Bronchial epithelial cell (primary cell): ENCODE measurements around the gene ADCY7. TPM values are rescaled to one million over a fixed set of nuclear protein-coding genes. Genes with fewer than 3 reads are reported as not detected.

Experiments
- DNase-seq: peaks from one replicate; pipeline ENCODE4 v3.0.0-alpha.2; 2010; ENCODE audit warnings: low read depth
- FAIRE-seq: peaks from 2 replicates; lab custom pipeline; 2011; peaks lifted over from hg19 to GRCh38; lab: Jason Lieb, UNC
- H3K27me3 ChIP-seq: 2 replicates; pipeline ENCODE4 v1.5.1; 2011; ENCODE audit warnings: low read length; ENCODE audit not compliant: control insufficient read depth, insufficient read depth
- H3K36me3 ChIP-seq: 2 replicates; pipeline ENCODE4 v1.5.1; 2011; ENCODE audit warnings: low read length; ENCODE audit not compliant: control insufficient read depth, insufficient read depth
- H3K4me3 ChIP-seq: 2 replicates; pipeline ENCODE4 v1.5.1; 2011; ENCODE audit warnings: mild to moderate bottlenecking, low read depth, low read length, control low read depth
- CTCF ChIP-seq: IDR thresholded peaks from 2 replicates; pipeline ENCODE4 v1.5.1; 2011; ENCODE audit warnings: mild to moderate bottlenecking, moderate library complexity, low read length, control low read depth, inconsistent platforms; ENCODE audit not compliant: insufficient read depth, severe bottlenecking
- total RNA-seq: library from RNA; depleted of rRNA; stranded (reverse); fragments of >200 nt; gene quantifications from 2 replicates; pipeline ENCODE4 v1.2.1, GENCODE V29; 2014

Gene ADCY7
- total RNA-seq, 1 donor from 2014 or later, result 29.2 TPM

DNA sequence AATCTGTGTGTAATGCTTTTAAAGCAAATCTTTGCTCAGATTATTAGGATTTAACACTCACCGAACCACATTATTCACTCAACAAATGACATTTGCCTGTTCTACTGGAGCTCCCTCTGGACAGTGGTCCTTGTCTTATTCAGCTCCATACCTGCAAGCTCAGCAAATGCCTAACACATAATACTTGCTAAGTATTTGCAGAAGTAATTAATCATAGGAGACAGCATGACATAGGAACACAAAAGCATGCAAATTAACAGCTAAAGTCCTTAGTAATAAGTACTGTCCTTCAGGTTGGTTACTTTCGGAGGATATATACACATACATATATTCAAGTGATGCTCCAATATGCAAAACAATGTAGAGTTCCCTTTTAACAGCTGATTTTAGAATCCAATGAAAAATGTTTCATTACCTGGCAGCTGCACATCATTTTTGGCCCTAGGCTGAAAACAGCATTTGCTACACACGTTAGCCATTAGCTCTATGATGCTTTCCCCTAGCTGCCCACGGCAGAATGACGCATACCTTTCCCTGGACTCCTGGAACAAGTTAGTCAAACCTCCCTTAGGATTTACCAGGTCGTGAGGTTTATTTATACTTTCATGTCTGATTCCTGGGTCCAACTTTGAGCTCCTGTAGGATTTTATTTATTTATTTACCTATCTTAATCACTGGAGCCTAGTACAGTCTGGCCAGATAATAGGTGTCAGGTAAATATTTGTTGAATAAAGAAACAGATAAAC is 93.9 kb downstream of the ADCY7 start:
- peaks cover 6% of the 10 kb centered on the region for H3K36me3 ChIP-seq
- FAIRE-seq, result no peak

DNA sequence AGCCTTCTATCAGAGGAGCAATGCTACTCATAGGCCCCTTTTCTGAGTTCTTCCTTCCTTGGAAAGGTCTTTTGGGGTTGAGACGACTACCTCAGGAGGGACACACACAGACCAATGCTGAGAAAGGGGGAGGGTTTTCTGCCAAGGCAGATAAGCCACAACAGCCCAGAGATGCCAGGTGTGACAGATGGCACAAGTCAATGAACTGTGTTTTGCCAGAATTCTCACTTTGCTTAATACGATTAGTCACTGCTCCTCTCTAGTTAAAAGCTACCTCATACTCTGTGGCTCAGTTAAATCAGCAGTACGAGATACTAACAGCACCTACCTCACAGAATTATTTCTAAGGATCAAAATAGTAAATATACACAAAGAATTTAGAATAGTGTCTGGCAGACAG is 94.4 kb downstream of the ADCY7 start:
- Histone ChIP-seq H3K27me3 (no peaks in the 10 kb centered on the region), H3K4me3 (no peak overlapping the region), H3K36me3 (peaks cover 6% of the 10 kb centered on the region)
- TF ChIP-seq CTCF, result no peak
- FAIRE-seq, result no peak
- DNase-seq, result peak; percentile 11

More for the DNA sequence above, 93.9 kb downstream of the ADCY7 start:
- peak; percentile 40 for DNase-seq
- no peak overlapping the region for H3K4me3 ChIP-seq
- TF ChIP-seq CTCF, result no peak
- no peaks in the 10 kb centered on the region for H3K27me3 ChIP-seq

- Histone ChIP-seq H3K27me3 (no peaks in the 10 kb centered on the region), H3K36me3 (peaks cover 6% of the 10 kb centered on the region), H3K4me3 (no peak overlapping the region)
- no peak for TF ChIP-seq CTCF
- FAIRE-seq, result no peak
- DNase-seq, result no peak
Measured at GRCh38 chr16:50363656-50364055, 97.3 kb downstream of the ADCY7 start.

- no peaks in the 10 kb centered on the region for H3K27me3 ChIP-seq
- H3K4me3 ChIP-seq, result no peak overlapping the region
- DNase-seq (no peak), FAIRE-seq (no peak)
- no peak for TF ChIP-seq CTCF
- peaks cover 6% of the 10 kb centered on the region for H3K36me3 ChIP-seq
Measured at GRCh38 chr16:50365791-50366575, 99.6 kb downstream of the ADCY7 start.

Other genes with a start within 250 kb of the ADCY7 start
- 23.7 and 28.8 TPM in 2 replicates for gene CNEP1R1, start 241.3 kb upstream of the ADCY7 start, total RNA-seq
- gene HEATR3, start 200.6 kb upstream of the ADCY7 start, total RNA-seq, result 14.8 and 16.1 TPM in 2 replicates
- gene TENT4B, start 113.2 kb upstream of the ADCY7 start, total RNA-seq, result 9.2 and 9.5 TPM in 2 replicates
- gene BRD7, start 102.4 kb downstream of the ADCY7 start, total RNA-seq, result 33.2 and 64.4 TPM in 2 replicates